SK-N-SH treated with all-trans-retinoic acid at 6 μM for 48 hours (cell line): Measurements from ENCODE around the gene KHDRBS2.

Experiments used
- ATAC-seq: fragments of 200-7000 bp; cut with Tn5 transposase; 3 replicates; pipeline ENCODE4 v1.9.1; 2020; ENCODE audit warnings: mild to moderate bottlenecking, moderate library complexity
- ARNTL ChIP-seq: fragments of 450-650 bp; formaldehyde crosslinking; IDR thresholded peaks from 2 replicates; pipeline ENCODE4 v1.5.0; 2020; ENCODE audit warnings: low read depth, mild to moderate bottlenecking, moderate library complexity, borderline replicate concordance
- BACH2 ChIP-seq: fragments of 250-450 bp; sonication (Bioruptor Pico); IDR thresholded peaks from 2 replicates; pipeline ENCODE4 v1.9.0; 2021; ENCODE audit warnings: mild to moderate bottlenecking, borderline replicate concordance
- CSDC2 ChIP-seq: fragments of 250-450 bp; sonication (Bioruptor Pico); IDR thresholded peaks from 2 replicates; pipeline ENCODE4 v1.5.0; 2020; ENCODE audit warnings: mild to moderate bottlenecking, moderate library complexity
- CSRNP3 ChIP-seq: fragments of 250-450 bp; sonication (Bioruptor Pico); IDR thresholded peaks from 2 replicates; pipeline ENCODE4 v1.5.1; 2021; ENCODE audit warnings: mild to moderate bottlenecking, moderate library complexity
- ESRRG ChIP-seq: fragments of 250-450 bp; sonication (Bioruptor Pico); IDR thresholded peaks from 2 replicates; pipeline ENCODE4 v1.6.1; 2021; ENCODE audit warnings: mild to moderate bottlenecking
- GLIS3 ChIP-seq: fragments of 250-450 bp; sonication (Bioruptor Pico); IDR thresholded peaks from 2 replicates; pipeline ENCODE4 v1.5.0; 2020; ENCODE audit warnings: mild to moderate bottlenecking, moderate library complexity
- ISL1 ChIP-seq: fragments of 250-450 bp; sonication (Bioruptor Pico); IDR thresholded peaks from 2 replicates; pipeline ENCODE4 v2.1.2; 2022; ENCODE audit warnings: mild to moderate bottlenecking, moderate library complexity
- OSR1 ChIP-seq: fragments of 250-450 bp; sonication (Bioruptor Pico); IDR thresholded peaks from 2 replicates; pipeline ENCODE4 v1.8.0; 2022; ENCODE audit warnings: moderate library complexity, mild to moderate bottlenecking, inconsistent platforms
- PATZ1 ChIP-seq: fragments of 250-450 bp; sonication (Bioruptor Pico); IDR thresholded peaks from 2 replicates; pipeline ENCODE4 v1.8.0; 2020; ENCODE audit warnings: mild to moderate bottlenecking, moderate library complexity, borderline replicate concordance
- POU6F1 ChIP-seq: fragments of 250-450 bp; sonication (Bioruptor Pico); IDR thresholded peaks from 2 replicates; pipeline ENCODE4 v1.8.0; 2021; ENCODE audit warnings: low read depth, mild to moderate bottlenecking, moderate library complexity, borderline replicate concordance
- PPARA ChIP-seq: fragments of 250-450 bp; sonication (Bioruptor Pico); IDR thresholded peaks from 2 replicates; pipeline ENCODE4 v1.5.0; 2020; ENCODE audit warnings: mild to moderate bottlenecking, borderline replicate concordance
- RARB ChIP-seq: fragments of 250-450 bp; sonication (Bioruptor Pico); IDR thresholded peaks from 2 replicates; pipeline ENCODE4 v1.8.0; 2021; ENCODE audit warnings: mild to moderate bottlenecking, moderate library complexity
- SNAI2 ChIP-seq: fragments of 250-450 bp; sonication (Bioruptor Pico); IDR thresholded peaks from 2 replicates; pipeline ENCODE4 v1.5.0; 2020; ENCODE audit warnings: mild to moderate bottlenecking, moderate library complexity
- TCF4 ChIP-seq: fragments of 250-450 bp; sonication (Bioruptor Pico); IDR thresholded peaks from 2 replicates; pipeline ENCODE4 v1.8.0; 2021; ENCODE audit warnings: mild to moderate bottlenecking, moderate library complexity, borderline replicate concordance
- TOX ChIP-seq: fragments of 250-450 bp; sonication (Bioruptor Pico); IDR thresholded peaks from 2 replicates; pipeline ENCODE4 v1.8.0; 2021; ENCODE audit warnings: mild to moderate bottlenecking, moderate library complexity, borderline replicate concordance
- TSHZ2 ChIP-seq: fragments of 250-450 bp; sonication (Bioruptor Pico); IDR thresholded peaks from 2 replicates; pipeline ENCODE4 v1.5.0; 2020; ENCODE audit warnings: mild to moderate bottlenecking, moderate library complexity
- ZFP3 ChIP-seq: fragments of 250-450 bp; sonication (Bioruptor Pico); IDR thresholded peaks from 2 replicates; pipeline ENCODE4 v1.5.0; 2020; ENCODE audit warnings: mild to moderate bottlenecking, moderate library complexity
- ZFP30 ChIP-seq: fragments of 450-650 bp; formaldehyde crosslinking; IDR thresholded peaks from 2 replicates; pipeline ENCODE4 v1.5.0; 2022; ENCODE audit warnings: mild to moderate bottlenecking, moderate library complexity
- ZNF565 ChIP-seq: fragments of 450-650 bp; formaldehyde crosslinking; conservative IDR thresholded peaks from 2 replicates; pipeline ENCODE4 v1.5.0; 2020; ENCODE audit warnings: low read depth, mild to moderate bottlenecking, moderate library complexity
- ZNF70 ChIP-seq: fragments of 450-650 bp; formaldehyde crosslinking; IDR thresholded peaks from 2 replicates; pipeline ENCODE4 v1.5.0; 2020; ENCODE audit warnings: mild to moderate bottlenecking, moderate library complexity
- ZNF8 ChIP-seq: fragments of 450-650 bp; formaldehyde crosslinking; IDR thresholded peaks from 2 replicates; pipeline ENCODE4 v1.5.0; 2020; ENCODE audit warnings: mild to moderate bottlenecking, moderate library complexity
- TF ChIP-seq, protein P1 (sequence below): fragments of 250-450 bp; sonication (Bioruptor Pico); IDR thresholded peaks from 2 replicates; pipeline ENCODE4 v1.5.1; 2020; ENCODE audit warnings: low read depth, mild to moderate bottlenecking, moderate library complexity

KHDRBS2 gene

GRCh38 chr6:62262283-62262682, 23.7 kb downstream of the KHDRBS2 start:
- no peak for ATAC-seq
- TF ChIP-seq ZNF8 (CRISPR knock-in tag) = no peak
- TF ChIP-seq POU6F1 = no peak
- no peak for TF ChIP-seq BACH2 (CRISPR knock-in tag)
- TF ChIP-seq PATZ1 (CRISPR knock-in tag) = no peak
- no peak for TF ChIP-seq ZNF565 (CRISPR knock-in tag)
- no peak for TF ChIP-seq ZFP30 (CRISPR knock-in tag)
- no peak for TF ChIP-seq SNAI2
- no peak for TF ChIP-seq ISL1
- TF ChIP-seq TSHZ2 (CRISPR knock-in tag) = no peak
- TF ChIP-seq, protein P1, sequence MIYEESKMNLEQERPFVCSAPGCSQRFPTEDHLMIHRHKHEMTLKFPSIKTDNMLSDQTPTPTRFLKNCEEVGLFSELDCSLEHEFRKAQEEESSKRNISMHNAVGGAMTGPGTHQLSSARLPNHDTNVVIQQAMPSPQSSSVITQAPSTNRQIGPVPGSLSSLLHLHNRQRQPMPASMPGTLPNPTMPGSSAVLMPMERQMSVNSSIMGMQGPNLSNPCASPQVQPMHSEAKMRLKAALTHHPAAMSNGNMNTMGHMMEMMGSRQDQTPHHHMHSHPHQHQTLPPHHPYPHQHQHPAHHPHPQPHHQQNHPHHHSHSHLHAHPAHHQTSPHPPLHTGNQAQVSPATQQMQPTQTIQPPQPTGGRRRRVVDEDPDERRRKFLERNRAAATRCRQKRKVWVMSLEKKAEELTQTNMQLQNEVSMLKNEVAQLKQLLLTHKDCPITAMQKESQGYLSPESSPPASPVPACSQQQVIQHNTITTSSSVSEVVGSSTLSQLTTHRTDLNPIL (CRISPR knock-in tag) = no peak
- no peak for TF ChIP-seq GLIS3 (CRISPR knock-in tag)
- TF ChIP-seq TOX = no peak
- TF ChIP-seq PPARA = no peak
- no peak for TF ChIP-seq TCF4 (CRISPR knock-in tag)

DNA sequence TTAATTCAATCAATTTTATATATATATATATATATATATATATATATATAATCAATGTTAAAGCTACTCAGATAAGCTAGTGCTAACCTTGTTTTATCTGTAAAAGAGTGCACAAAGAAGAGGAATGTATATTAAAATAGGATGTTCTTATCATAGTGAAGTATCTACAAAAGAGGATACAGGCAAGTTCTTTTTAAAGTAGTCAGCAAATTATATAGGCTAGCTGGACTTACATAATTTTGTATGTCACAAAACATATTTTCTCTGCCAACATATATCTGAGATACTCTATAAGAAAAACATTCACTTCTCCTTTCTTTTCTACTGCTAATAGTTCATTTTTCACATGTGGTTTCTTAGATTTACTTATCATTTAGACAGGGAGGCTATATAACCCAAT, 39.9 kb downstream of the KHDRBS2 start:
- ATAC-seq = no peak
- TF ChIP-seq, protein P1 (CRISPR knock-in tag) = no peak
- TF ChIP-seq BACH2 (CRISPR knock-in tag) (no peak), ESRRG (CRISPR knock-in tag) (no peak), PPARA (no peak), SNAI2 (no peak), OSR1 (CRISPR knock-in tag) (no peak), POU6F1 (no peak), TSHZ2 (CRISPR knock-in tag) (no peak), ZNF8 (CRISPR knock-in tag) (no peak), ZNF70 (CRISPR knock-in tag) (no peak), CSDC2 (CRISPR knock-in tag) (no peak), RARB (CRISPR knock-in tag) (no peak), PATZ1 (CRISPR knock-in tag) (no peak), ISL1 (no peak), ZFP3 (CRISPR knock-in tag) (no peak), CSRNP3 (no peak), ZFP30 (CRISPR knock-in tag) (no peak), GLIS3 (CRISPR knock-in tag) (no peak), ARNTL (CRISPR knock-in tag) (no peak)
